H1 (cell line): ENCODE results near the gene CCT6A. TPM values are rescaled to one million over a fixed set of nuclear protein-coding genes. Genes with fewer than 3 reads are reported as not detected.

ENCODE experiments used
- CTCF ChIA-PET: fragments of 300-600 bp; sonication (Branson Sonifier 250); formaldehyde crosslinking; loops from one replicate; lab custom pipeline; 2021; ENCODE audit not compliant: partially characterized antibody; lab: Charles Lee
- POLR2A ChIA-PET: fragments of 300-600 bp; sonication (Branson Sonifier 250); formaldehyde crosslinking; loops from one replicate; lab custom pipeline; 2021; ENCODE audit warnings: inconsistent platforms; ENCODE audit not compliant: partially characterized antibody; lab: Charles Lee
- DNase-seq, 2 experiments: peaks; one replicate each; pipeline versions ENCODE4 v3.0.0 to v3.0.0-alpha.2; 2010 to 2022; ENCODE audit warnings: low spot score in 2 of 2, low read depth in 1 of 2, mixed read lengths in 1 of 2
- FAIRE-seq: peaks from 2 replicates; lab custom pipeline; 2011; peaks lifted over from hg19 to GRCh38; lab: Jason Lieb, UNC
- H2AFZ ChIP-seq: 2 replicates; pipeline ENCODE4 v1.8.1; 2012; ENCODE audit warnings: low read length, inconsistent platforms
- H2AK5ac ChIP-seq: 2 replicates; pipeline ENCODE4 v1.6.1; 2013; ENCODE audit warnings: low read depth, low read length
- H2BK120ac ChIP-seq: replicated peaks from 2 replicates; pipeline ENCODE3; 2013; ENCODE audit warnings: low read depth, low read length, inconsistent platforms
- H2BK12ac ChIP-seq: 2 replicates; pipeline ENCODE4 v1.6.1; 2013; ENCODE audit warnings: low read depth, low read length
- H2BK15ac ChIP-seq: 2 replicates; pipeline ENCODE4 v1.6.1; 2013; ENCODE audit warnings: low read length
- H2BK20ac ChIP-seq: 2 replicates; pipeline ENCODE4 v1.6.1; 2013; ENCODE audit warnings: low read length
- H2BK5ac ChIP-seq: 2 replicates; pipeline ENCODE4 v1.6.1; 2013; ENCODE audit warnings: low read depth, low read length
- H3K14ac ChIP-seq: 2 replicates; pipeline ENCODE4 v1.6.1; 2013; ENCODE audit warnings: inconsistent platforms; ENCODE audit not compliant: insufficient read length
- H3K18ac ChIP-seq: 2 replicates; pipeline ENCODE4 v1.6.1; 2013; ENCODE audit warnings: low read length; ENCODE audit errors: extremely low read depth
- H3K23ac ChIP-seq: 2 replicates; pipeline ENCODE4 v1.6.1; 2013; ENCODE audit warnings: inconsistent platforms; ENCODE audit not compliant: insufficient read length
- H3K23me2 ChIP-seq: 2 replicates; pipeline ENCODE4 v1.6.1; 2013; ENCODE audit warnings: low read depth, low read length
- H3K27ac ChIP-seq: 2 replicates; pipeline ENCODE4 v1.6.1; 2011; ENCODE audit warnings: low read depth, low read length, inconsistent platforms
- H3K27me3 ChIP-seq, 4 experiments: replicated peaks in 1 of 4; 1 replicate in 1 of 4; 2 replicates in 3 of 4; pipeline versions ENCODE4 v1.6.1 to v1.8.1; 2011 to 2013; ENCODE audit warnings: low read length in 3 of 4, mild to moderate bottlenecking in 3 of 4, inconsistent platforms in 2 of 4, mixed read lengths in 2 of 4, moderate library complexity in 1 of 4; ENCODE audit not compliant: control insufficient read depth in 3 of 4, insufficient read depth in 3 of 4; ENCODE audit errors: extremely low read depth in 1 of 4
- H3K36me3 ChIP-seq, 4 experiments: 2 replicates each; pipeline versions ENCODE4 v1.6.1 to v1.8.1; 2011 to 2013; ENCODE audit warnings: mild to moderate bottlenecking in 4 of 4, low read length in 3 of 4, moderate library complexity in 2 of 4, control low read depth in 1 of 4, inconsistent platforms in 1 of 4; ENCODE audit not compliant: insufficient read depth in 4 of 4, control insufficient read depth in 2 of 4
- H3K4ac ChIP-seq: replicated peaks from 2 replicates; pipeline ENCODE3; 2013; ENCODE audit warnings: low read length, low read depth, mixed read lengths, inconsistent platforms; ENCODE audit not compliant: insufficient read length
- H3K4me1 ChIP-seq, 4 experiments: replicated peaks in 1 of 4; 1 replicate in 1 of 4; 2 replicates in 3 of 4; pipeline versions ENCODE4 v1.6.1 to v1.8.1; 2011 to 2013; ENCODE audit warnings: low read length in 3 of 4, inconsistent platforms in 2 of 4, mixed read lengths in 1 of 4; ENCODE audit not compliant: insufficient read depth in 4 of 4, control insufficient read depth in 3 of 4
- H3K4me2 ChIP-seq, 2 experiments: 2 replicates each; pipeline versions ENCODE4 v1.6.1 to v1.8.1; 2011 to 2013; ENCODE audit warnings: low read depth in 2 of 2, low read length in 2 of 2, control low read depth in 1 of 2, inconsistent platforms in 1 of 2, mild to moderate bottlenecking in 1 of 2; ENCODE audit not compliant: insufficient read depth in 1 of 2
- H3K4me3 ChIP-seq, 4 experiments: fragments of 200-600, 300-600 bp in 1 of 4; sonication (generic), shearing (Covaris generic), sonication (Bioruptor Twin) in 1 of 4; 2 replicates each; pipeline versions ENCODE4 v1.5.1 to v1.8.1; 2011 to 2016; ENCODE audit warnings: low read length in 4 of 4, low read depth in 3 of 4, control low read depth in 2 of 4, inconsistent platforms in 2 of 4, mild to moderate bottlenecking in 2 of 4, mixed read lengths in 1 of 4, moderate library complexity in 1 of 4; ENCODE audit not compliant: insufficient read depth in 2 of 4; ENCODE audit errors: extremely low read depth in 1 of 4
- H3K56ac ChIP-seq: replicated peaks from 2 replicates; pipeline ENCODE3; 2013; ENCODE audit warnings: low read depth, mild to moderate bottlenecking, mixed read lengths, low read length, inconsistent platforms; ENCODE audit not compliant: insufficient read length
- H3K79me1 ChIP-seq: 2 replicates; pipeline ENCODE4 v1.6.1; 2013; ENCODE audit warnings: low read depth, low read length, control low read depth
- H3K79me2 ChIP-seq, 2 experiments: 2 replicates each; pipeline versions ENCODE4 v1.6.1 to v1.8.1; 2012 to 2013; ENCODE audit warnings: low read length in 2 of 2, mild to moderate bottlenecking in 2 of 2, inconsistent platforms in 1 of 2; ENCODE audit not compliant: insufficient read depth in 2 of 2, control insufficient read depth in 1 of 2
- H3K9ac ChIP-seq, 4 experiments: replicated peaks in 1 of 4; 1 replicate in 1 of 4; 2 replicates in 3 of 4; pipeline versions ENCODE4 v1.6.1 to v1.8.1; 2011 to 2013; ENCODE audit warnings: low read depth in 3 of 4, low read length in 3 of 4, control low read depth in 2 of 4, mild to moderate bottlenecking in 2 of 4, moderate library complexity in 2 of 4, inconsistent platforms in 1 of 4; ENCODE audit errors: extremely low read depth in 1 of 4
- H3K9me3 ChIP-seq, 2 experiments: 2 replicates each; pipeline versions ENCODE4 v1.6.1 to v1.8.1; 2012 to 2013; ENCODE audit warnings: mild to moderate bottlenecking in 2 of 2, moderate library complexity in 2 of 2, control low read depth in 1 of 2, inconsistent platforms in 1 of 2, low read depth in 1 of 2, low read length in 1 of 2, mixed read lengths in 1 of 2; ENCODE audit not compliant: insufficient read depth in 2 of 2
- H4K20me1 ChIP-seq, 2 experiments: replicated peaks in 1 of 2; 2 replicates each; pipeline versions ENCODE3 to v1.8.1; 2011 to 2013; ENCODE audit warnings: inconsistent platforms in 2 of 2, low read length in 2 of 2, mild to moderate bottlenecking in 1 of 2; ENCODE audit not compliant: insufficient read depth in 2 of 2, control insufficient read depth in 1 of 2
- H4K5ac ChIP-seq: 2 replicates; pipeline ENCODE4 v1.6.1; 2013; ENCODE audit warnings: low read length, low read depth, mixed read lengths, inconsistent platforms; ENCODE audit not compliant: insufficient read length
- H4K8ac ChIP-seq: 2 replicates; pipeline ENCODE4 v1.8.0; 2013; ENCODE audit warnings: mild to moderate bottlenecking, moderate library complexity, low read length, inconsistent platforms; ENCODE audit not compliant: insufficient read depth; ENCODE audit errors: extremely low read depth
- H4K91ac ChIP-seq: replicated peaks from 2 replicates; pipeline ENCODE3; 2013; ENCODE audit warnings: low read length, mixed read lengths, inconsistent platforms; ENCODE audit not compliant: insufficient read length
- ATF2 ChIP-seq: IDR thresholded peaks from 2 replicates; pipeline ENCODE4 v1.6.1; 2012; ENCODE audit warnings: low read length, inconsistent platforms
- CTCF ChIP-seq, 3 experiments: IDR thresholded peaks; 1 replicate in 2 of 3; 2 replicates in 1 of 3; pipeline versions ENCODE4 v1.5.1 to v1.6.1; 2011; ENCODE audit warnings: low read length in 3 of 3, mild to moderate bottlenecking in 3 of 3, inconsistent platforms in 2 of 3, low read depth in 1 of 3, moderate library complexity in 1 of 3; ENCODE audit not compliant: insufficient read depth in 1 of 3; ENCODE audit errors: control extremely low read depth in 1 of 3
- E2F6 ChIP-seq: IDR thresholded peaks from 2 replicates; pipeline ENCODE4 v1.6.1; 2012; ENCODE audit warnings: inconsistent platforms
- EP300 ChIP-seq, 2 experiments: IDR thresholded peaks; 1 replicate in 1 of 2; 2 replicates in 1 of 2; pipeline ENCODE4 v1.6.1; 2011 to 2012; ENCODE audit warnings: low read depth in 2 of 2, low read length in 2 of 2, mild to moderate bottlenecking in 2 of 2, borderline replicate concordance in 1 of 2, inconsistent platforms in 1 of 2, moderate library complexity in 1 of 2
- TEAD4 ChIP-seq: IDR thresholded peaks from 2 replicates; pipeline ENCODE4 v1.6.1; 2012; ENCODE audit warnings: low read depth, low read length, inconsistent platforms, mixed read lengths
- WGBS, 2 experiments: shearing (Covaris generic) in 1 of 2; methylation state at CpG; one replicate each; pipeline versions ENCODE4 v1.1.6 to v1.1.7; 2013 to 2015; ENCODE audit warnings: low lambda C conversion rate in 2 of 2, mixed read lengths in 2 of 2, inconsistent platforms in 1 of 2, low coverage in 1 of 2, missing lambda C conversion rate in 1 of 2; ENCODE audit not compliant: insufficient replicate concordance in 2 of 2, insufficient coverage in 1 of 2, insufficient read length in 1 of 2; ENCODE audit errors: extremely low coverage in 1 of 2, missing lambda C conversion rate in 1 of 2; 5-methylcytosine and 5-hydroxymethylcytosine counted together
- polyA plus RNA-seq, 7 experiments: library from polyadenylated mRNA; depleted of rRNA in 3 of 7; stranded (reverse) in 5 of 7; unstranded in 2 of 7; fragments of >200 nt in 5 of 7; fragments of 200-250 nt in 2 of 7; gene quantifications; 1 replicate in 5 of 7; 2 replicates in 1 of 7; 4 replicates in 1 of 7; pipeline versions ENCODE4 v1.2.1 to v1.2.3, GENCODE V29; 2011 to 2013; ENCODE audit warnings: missing spikeins in 2 of 7, mixed read lengths in 2 of 7
- total RNA-seq: library from RNA; stranded (reverse); fragmentation: NEBNext Ultra II Directional; extraction: Animal tissue kit (Norgen Biotek cat#: 25700); gene quantifications from 2 replicates; pipeline ENCODE4 v1.2.1, GENCODE V29; 2021

Gene CCT6A
- total and polyA plus RNA-seq, 2 of the 8 experiments (the other 6 are each of a cell fraction or from before 2014, with no cell fraction given): 201 to 272 TPM

- Histone ChIP-seq H3K4me1 (no peaks in the 10 kb centered on the region; a peak in 2 of 7 replicates), H3K79me2 (no peaks in the 10 kb centered on the region), H2AFZ (no peak overlapping the region), H3K14ac (no peak overlapping the region), H4K8ac (no peak overlapping the region), H3K23ac (no peak overlapping the region), H3K9me3 (no peaks in the 10 kb centered on the region), H3K18ac (no peak overlapping the region), H2BK120ac (no peak overlapping the region), H3K4me3 (no peak overlapping the region), H3K9ac (no peak overlapping the region), H3K27ac (no peak overlapping the region), H4K5ac (no peak overlapping the region), H3K56ac (no peak overlapping the region), H3K23me2 (no peaks in the 10 kb centered on the region), H2BK15ac (no peak overlapping the region), H3K36me3 (no peaks in the 10 kb centered on the region), H3K27me3 (no peaks in the 10 kb centered on the region), H2AK5ac (no peak overlapping the region), H4K91ac (no peak overlapping the region), H2BK5ac (no peak overlapping the region), H3K79me1 (no peaks in the 10 kb centered on the region), H2BK12ac (no peak overlapping the region), H4K20me1 (peaks cover 0 to 2% of the 10 kb centered on the region in 2 experiments), H3K4ac (no peak overlapping the region), H2BK20ac (no peak overlapping the region), H3K4me2 (no peak overlapping the region)
- POLR2A ChIA-PET: interaction anchor here (1.0 to 1.5 kb wide), 4 partner anchors 9 to 36 kb away, joined by 3 to 5 read pairs (median 4); partner anchors contain the start of genes CCT6A, PSPH and SUMF2
- WGBS, 2 experiments: 84% methylated on average over 15 of the region's 16 CpGs; no CpG with 5 or more reads in 1 of the 2 experiments
- TF ChIP-seq EP300 (IDR thresholded peaks at IDR 0.05; ENCODE audit: borderline replicate concordance in 1 of 2, low read depth in 2 of 2, low read length in 2 of 2) (no peak), TEAD4 (no peak), ATF2 (no peak), CTCF (IDR thresholded peaks at IDR 0.05; ENCODE audit: control extremely low read depth in 1 of 3, insufficient read depth in 1 of 3, low read depth in 1 of 3, low read length in 3 of 3) (no peak), E2F6 (no peak)
- CTCF ChIA-PET: interaction anchor here (1.1 kb wide), 1 partner anchor 13 kb away, joined by 3 read pairs; no protein-coding TSS in a partner anchor
- FAIRE-seq (no peak), DNase-seq (no peak)
These were observed 35.9 kb downstream of the CCT6A start for GRCh38 chr7:56087445-56087844.
